Right lobe of liver (tissue), 6 donors: Measurements from ENCODE around the gene REG1A. TPM values are rescaled to one million over a fixed set of nuclear protein-coding genes. Genes with fewer than 3 reads are reported as not detected.

Experiments
- ATAC-seq, 4 donors: fragments of 200-7000 bp; cut with Tn5 transposase; one replicate each; pipeline ENCODE4 v1.9.1; 2020; ENCODE audit warnings: mild to moderate bottlenecking in 4 of 4, moderate library complexity in 4 of 4
- DNase-seq, 3 donors: peaks; one replicate each; pipeline ENCODE4 v3.0.0-alpha.2; 2020
- H3K27ac ChIP-seq, 3 donors: fragments of 200-600 bp; one replicate each; pipeline ENCODE4 v1.8.0; 2022
- H3K27me3 ChIP-seq, 2 donors: fragments of 200-600 bp; one replicate each; pipeline ENCODE4 v1.8.0; 2022
- H3K36me3 ChIP-seq, 4 donors: fragments of 200-600 bp; sonication (generic) in 1 of 4; one replicate each; pipeline versions ENCODE4 v1.5.1 to v1.8.0; 2017 to 2022; ENCODE audit warnings: control low read depth in 1 of 4
- H3K4me1 ChIP-seq, 4 donors: fragments of 200-600 bp; sonication (generic) in 1 of 4; one replicate each; pipeline versions ENCODE4 v1.5.1 to v1.8.0; 2017 to 2022; ENCODE audit warnings: control low read depth in 1 of 4
- H3K4me3 ChIP-seq, 3 donors: fragments of 200-600 bp; one replicate each; pipeline ENCODE4 v1.8.0; 2022
- H3K9me3 ChIP-seq, 4 donors: fragments of 200-600 bp; sonication (generic) in 1 of 4; one replicate each; pipeline versions ENCODE4 v1.5.1 to v1.8.0; 2017 to 2022; ENCODE audit warnings: control low read depth in 1 of 4
- POLR2A ChIP-seq: fragments of 450-650 bp; IDR thresholded peaks from one replicate; pipeline ENCODE4 v1.6.1; 2017; ENCODE audit warnings: antibody characterized with exemption, mild to moderate bottlenecking
- WGBS: methylation state at CpG from one replicate; pipeline ENCODE4 v1.1.6; 2018; ENCODE audit warnings: low coverage, low lambda C conversion rate; ENCODE audit not compliant: insufficient coverage; ENCODE audit errors: missing lambda C conversion rate; 5-methylcytosine and 5-hydroxymethylcytosine counted together
- intact Hi-C, 2 donors: fragments of 100-400 bp; cut with DNase I; formaldehyde crosslinking; loops; one replicate each; pipeline versions ENCODE4 v1.11.2 to v1.14.1; 2022
- total RNA-seq, 6 experiments: library from RNA; depleted of rRNA in 2 of 6; stranded (reverse); fragments of >200 nt in 2 of 6; fragmentation: NEBNext Ultra II Directional in 3 of 6; extraction: Animal tissue kit (Norgen Biotek cat#: 25700) in 3 of 6; gene quantifications; one replicate each; pipeline versions ENCODE4 v1.1.0 to v1.2.4, GENCODE V29; 2016 to 2023
- TF ChIP-seq, protein P1 (sequence below), 4 donors: fragments of 200-600 bp in 3 of 4; fragments of 450-650 bp in 1 of 4; IDR thresholded peaks; one replicate each; pipeline versions ENCODE4 v1.5.1 to v1.8.0; 2016 to 2022; ENCODE audit warnings: antibody characterized with exemption in 4 of 4, mild to moderate bottlenecking in 2 of 4
- donor health status: DM: no; HTN: yes; CAD: no.
- donor health status: DM: no; HTN: no; CAD: no.
- donor health status: DM: no; HTN: no; CAD: no.
- donor health status: DM: no; HTN: yes; CAD: no.
- donor health status: DM: no; HTN: yes; CAD: no.

REG1A gene
- total RNA-seq, 6 experiments from 2014 or later: 0.40 to 1.2 (median 0.61) TPM; not detected in 1

- H3K27ac ChIP-seq: no peak overlapping the region
- DNase-seq (no peak), ATAC-seq (no peak)
- intact Hi-C loops: no loop called here
- H3K9me3 ChIP-seq: no peaks in the 10 kb centered on the region
- no peaks in the 10 kb centered on the region for H3K36me3 ChIP-seq
- TF ChIP-seq, protein P1, sequence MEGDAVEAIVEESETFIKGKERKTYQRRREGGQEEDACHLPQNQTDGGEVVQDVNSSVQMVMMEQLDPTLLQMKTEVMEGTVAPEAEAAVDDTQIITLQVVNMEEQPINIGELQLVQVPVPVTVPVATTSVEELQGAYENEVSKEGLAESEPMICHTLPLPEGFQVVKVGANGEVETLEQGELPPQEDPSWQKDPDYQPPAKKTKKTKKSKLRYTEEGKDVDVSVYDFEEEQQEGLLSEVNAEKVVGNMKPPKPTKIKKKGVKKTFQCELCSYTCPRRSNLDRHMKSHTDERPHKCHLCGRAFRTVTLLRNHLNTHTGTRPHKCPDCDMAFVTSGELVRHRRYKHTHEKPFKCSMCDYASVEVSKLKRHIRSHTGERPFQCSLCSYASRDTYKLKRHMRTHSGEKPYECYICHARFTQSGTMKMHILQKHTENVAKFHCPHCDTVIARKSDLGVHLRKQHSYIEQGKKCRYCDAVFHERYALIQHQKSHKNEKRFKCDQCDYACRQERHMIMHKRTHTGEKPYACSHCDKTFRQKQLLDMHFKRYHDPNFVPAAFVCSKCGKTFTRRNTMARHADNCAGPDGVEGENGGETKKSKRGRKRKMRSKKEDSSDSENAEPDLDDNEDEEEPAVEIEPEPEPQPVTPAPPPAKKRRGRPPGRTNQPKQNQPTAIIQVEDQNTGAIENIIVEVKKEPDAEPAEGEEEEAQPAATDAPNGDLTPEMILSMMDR (IDR thresholded peaks at IDR 0.05): no peak
- no peak for TF ChIP-seq POLR2A
- H3K4me3 ChIP-seq: no peak overlapping the region
- H3K27me3 ChIP-seq: no peaks in the 10 kb centered on the region
- no peaks in the 10 kb centered on the region for H3K4me1 ChIP-seq
These were observed 19.1 kb downstream of the REG1A start for GRCh38 chr2:79139423-79139822.

DNA sequence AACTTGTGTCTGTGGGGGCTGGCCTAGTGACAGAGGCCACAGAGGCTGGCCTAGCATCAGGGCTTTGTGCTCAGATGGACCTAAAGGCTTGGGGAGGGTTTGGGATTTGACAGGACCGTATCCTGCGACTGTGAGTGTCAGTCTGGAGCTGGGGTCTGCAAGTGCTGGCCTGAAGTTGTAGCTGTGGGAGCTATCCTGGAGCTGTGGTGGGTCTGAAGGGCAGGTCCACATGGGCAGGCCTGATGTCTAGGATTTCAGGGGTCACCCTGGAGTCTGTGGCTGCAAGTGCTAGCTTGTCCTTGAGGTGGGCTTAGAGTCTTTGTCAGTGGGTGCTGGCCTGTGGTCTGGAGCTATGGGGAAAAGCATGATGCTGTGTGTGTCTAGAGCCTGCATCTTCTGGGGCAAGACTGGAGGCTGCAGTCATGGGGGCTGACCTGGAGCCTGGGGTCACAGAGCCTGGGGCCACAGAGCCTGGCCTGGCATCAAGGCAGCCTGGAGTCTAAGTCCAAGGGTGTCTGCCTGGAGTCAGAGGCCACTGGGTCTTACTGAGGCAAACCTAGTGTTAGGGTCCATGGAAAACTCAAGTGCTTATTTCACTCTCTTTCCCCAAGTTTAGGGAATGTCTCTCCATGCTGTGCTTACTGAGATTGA, 35.7 kb downstream of the REG1A start:
- intact Hi-C loops: no loop called here
- ATAC-seq: peak in 1 of 4 donors; percentile 24
- H3K27ac ChIP-seq: no peak overlapping the region
- H3K4me3 ChIP-seq: no peak overlapping the region
- H3K36me3 ChIP-seq: no peaks in the 10 kb centered on the region
- DNase-seq: no peak
- WGBS: no CpG with 5 or more reads among the region's 2 CpGs
- no peaks in the 10 kb centered on the region for H3K4me1 ChIP-seq
- H3K27me3 ChIP-seq: no peaks in the 10 kb centered on the region
- TF ChIP-seq, protein P1 (IDR thresholded peaks at IDR 0.05): no peak
- H3K9me3 ChIP-seq: no peaks in the 10 kb centered on the region

- Histone ChIP-seq H3K9me3 (no peaks in the 10 kb centered on the region), H3K27me3 (no peaks in the 10 kb centered on the region), H3K4me1 (no peaks in the 10 kb centered on the region), H3K27ac (no peak overlapping the region), H3K4me3 (no peak overlapping the region), H3K36me3 (no peaks in the 10 kb centered on the region)
- intact Hi-C loops: no loop called here
- 33% methylated on average over 1 of the region's 2 CpGs for WGBS
- no peak for TF ChIP-seq POLR2A
- TF ChIP-seq, protein P1 (IDR thresholded peaks at IDR 0.05): no peak
- no peak for DNase-seq
- no peak for ATAC-seq
These were observed 38.7 kb downstream of the REG1A start for GRCh38 chr2:79159030-79159429.

- Histone ChIP-seq H3K4me3 (no peak within 1 kb of the TSS), H3K9me3 (no peaks in the 10 kb centered on the region), H3K4me1 (no peaks in the 10 kb centered on the region), H3K27me3 (no peaks in the 10 kb centered on the region), H3K27ac (no peak within 1 kb of the TSS), H3K36me3 (no peaks in the 10 kb centered on the region)
- DNase-seq: no peak
- ATAC-seq: no peak
- intact Hi-C loops: no loop called here
- TF ChIP-seq, protein P1 (IDR thresholded peaks at IDR 0.05): no peak
- TF ChIP-seq POLR2A: no peak
These were observed 39.4 kb downstream of the REG1A start, which contains the start of gene REG3A for GRCh38 chr2:79159653-79160052. REG3A (minus strand) TSS chr2:79159753; CDS start chr2:79159405, 348 bp downstream.

GRCh38 chr2:79162132-79162531, 41.8 kb downstream of the REG1A start:
- TF ChIP-seq, protein P1 (IDR thresholded peaks at IDR 0.05): no peak
- no peak for TF ChIP-seq POLR2A
- Histone ChIP-seq H3K27me3 (no peaks in the 10 kb centered on the region), H3K27ac (no peak overlapping the region), H3K9me3 (no peaks in the 10 kb centered on the region), H3K4me3 (no peak overlapping the region), H3K36me3 (no peaks in the 10 kb centered on the region), H3K4me1 (no peaks in the 10 kb centered on the region)
- WGBS: 22% methylated on average over 2 of the region's 2 CpGs
- DNase-seq: no peak
- no peak for ATAC-seq
- intact Hi-C loops: no loop called here
